ENCODE measurements around the gene GRIP1. TPM values are rescaled to one million over a fixed set of nuclear protein-coding genes. Genes with fewer than 3 reads are reported as not detected.

Gene GRIP1
- total RNA-seq, 1 experiment from 2014 or later = 22.5 TPM

GRCh38 chr12:66683822-66684221 lies 4.9 kb upstream of the GRIP1 start:
- POLR2A ChIA-PET = interaction anchor here (0.6 kb wide), 1 partner anchor 88 kb away, joined by 3 read pairs; no protein-coding TSS in a partner anchor
- no peak for ATAC-seq
- no peak for DNase-seq (ENCODE audit: low spot score)
- H3K36me3 Mint-ChIP-seq = no peaks in the 10 kb centered on the region
- CTCF ChIA-PET = interaction anchor here (1.2 to 1.7 kb wide), 3 partner anchors 15 to 334 kb away, joined by 3 to 5 read pairs (median 4); no protein-coding TSS in a partner anchor
- H3K9me3 Mint-ChIP-seq = no peaks in the 10 kb centered on the region
- H3K4me1 Mint-ChIP-seq = peaks cover 67% of the 10 kb centered on the region
- H3K27ac Mint-ChIP-seq = no peak overlapping the region
- TF ChIP-seq, protein P1, sequence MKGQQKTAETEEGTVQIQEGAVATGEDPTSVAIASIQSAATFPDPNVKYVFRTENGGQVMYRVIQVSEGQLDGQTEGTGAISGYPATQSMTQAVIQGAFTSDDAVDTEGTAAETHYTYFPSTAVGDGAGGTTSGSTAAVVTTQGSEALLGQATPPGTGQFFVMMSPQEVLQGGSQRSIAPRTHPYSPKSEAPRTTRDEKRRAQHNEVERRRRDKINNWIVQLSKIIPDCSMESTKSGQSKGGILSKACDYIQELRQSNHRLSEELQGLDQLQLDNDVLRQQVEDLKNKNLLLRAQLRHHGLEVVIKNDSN (CRISPR knock-in tag; IDR thresholded peaks at IDR 0.05) = no peak
- TF ChIP-seq ZNF423 (CRISPR knock-in tag; IDR thresholded peaks at IDR 0.05) (no peak), JUN (CRISPR knock-in tag; IDR thresholded peaks at IDR 0.05) (no peak), ZNF416 (CRISPR knock-in tag; IDR thresholded peaks at IDR 0.05) (no peak), ATF1 (CRISPR knock-in tag; IDR thresholded peaks at IDR 0.05) (no peak), ELF4 (CRISPR knock-in tag; IDR thresholded peaks at IDR 0.05; ENCODE audit: low read depth) (no peak), RELA (CRISPR knock-in tag; IDR thresholded peaks at IDR 0.05; ENCODE audit: borderline replicate concordance) (no peak), TEAD4 (CRISPR knock-in tag; IDR thresholded peaks at IDR 0.05) (no peak), EMX1 (CRISPR knock-in tag; IDR thresholded peaks at IDR 0.05) (no peak), FOXP1 (CRISPR knock-in tag; IDR thresholded peaks at IDR 0.05; ENCODE audit: borderline replicate concordance) (no peak), ZNF263 (CRISPR knock-in tag; IDR thresholded peaks at IDR 0.05; ENCODE audit: low read depth) (no peak), NFATC4 (CRISPR knock-in tag; IDR thresholded peaks at IDR 0.05) (no peak)
- no peak overlapping the region for H3K4me3 Mint-ChIP-seq
- no peaks in the 10 kb centered on the region for H3K27me3 Mint-ChIP-seq (ENCODE audit: low read depth)

GRCh38 chr12:66683073-66683472 lies 4.2 kb upstream of the GRIP1 start:
- TF ChIP-seq FOXP1 (CRISPR knock-in tag; IDR thresholded peaks at IDR 0.05; ENCODE audit: borderline replicate concordance) (no peak), ZNF232 (CRISPR knock-in tag; IDR thresholded peaks at IDR 0.05) (no peak), KAT7 (CRISPR knock-in tag; IDR thresholded peaks at IDR 0.05; ENCODE audit: borderline replicate concordance) (no peak), TEAD4 (CRISPR knock-in tag; IDR thresholded peaks at IDR 0.05) (no peak), CREB1 (CRISPR knock-in tag; IDR thresholded peaks at IDR 0.05) (no peak), GABPB1 (CRISPR knock-in tag; IDR thresholded peaks at IDR 0.05) (no peak), HMGA2 (CRISPR knock-in tag; IDR thresholded peaks at IDR 0.05) (no peak), GTF2I (CRISPR knock-in tag; conservative IDR thresholded peaks at IDR 0.05) (no peak), NFYB (CRISPR knock-in tag; conservative IDR thresholded peaks at IDR 0.05; ENCODE audit: low read depth) (no peak), TCF7 (CRISPR knock-in tag; IDR thresholded peaks at IDR 0.05; ENCODE audit: low read depth) (no peak)
- TF ChIP-seq, protein P2, sequence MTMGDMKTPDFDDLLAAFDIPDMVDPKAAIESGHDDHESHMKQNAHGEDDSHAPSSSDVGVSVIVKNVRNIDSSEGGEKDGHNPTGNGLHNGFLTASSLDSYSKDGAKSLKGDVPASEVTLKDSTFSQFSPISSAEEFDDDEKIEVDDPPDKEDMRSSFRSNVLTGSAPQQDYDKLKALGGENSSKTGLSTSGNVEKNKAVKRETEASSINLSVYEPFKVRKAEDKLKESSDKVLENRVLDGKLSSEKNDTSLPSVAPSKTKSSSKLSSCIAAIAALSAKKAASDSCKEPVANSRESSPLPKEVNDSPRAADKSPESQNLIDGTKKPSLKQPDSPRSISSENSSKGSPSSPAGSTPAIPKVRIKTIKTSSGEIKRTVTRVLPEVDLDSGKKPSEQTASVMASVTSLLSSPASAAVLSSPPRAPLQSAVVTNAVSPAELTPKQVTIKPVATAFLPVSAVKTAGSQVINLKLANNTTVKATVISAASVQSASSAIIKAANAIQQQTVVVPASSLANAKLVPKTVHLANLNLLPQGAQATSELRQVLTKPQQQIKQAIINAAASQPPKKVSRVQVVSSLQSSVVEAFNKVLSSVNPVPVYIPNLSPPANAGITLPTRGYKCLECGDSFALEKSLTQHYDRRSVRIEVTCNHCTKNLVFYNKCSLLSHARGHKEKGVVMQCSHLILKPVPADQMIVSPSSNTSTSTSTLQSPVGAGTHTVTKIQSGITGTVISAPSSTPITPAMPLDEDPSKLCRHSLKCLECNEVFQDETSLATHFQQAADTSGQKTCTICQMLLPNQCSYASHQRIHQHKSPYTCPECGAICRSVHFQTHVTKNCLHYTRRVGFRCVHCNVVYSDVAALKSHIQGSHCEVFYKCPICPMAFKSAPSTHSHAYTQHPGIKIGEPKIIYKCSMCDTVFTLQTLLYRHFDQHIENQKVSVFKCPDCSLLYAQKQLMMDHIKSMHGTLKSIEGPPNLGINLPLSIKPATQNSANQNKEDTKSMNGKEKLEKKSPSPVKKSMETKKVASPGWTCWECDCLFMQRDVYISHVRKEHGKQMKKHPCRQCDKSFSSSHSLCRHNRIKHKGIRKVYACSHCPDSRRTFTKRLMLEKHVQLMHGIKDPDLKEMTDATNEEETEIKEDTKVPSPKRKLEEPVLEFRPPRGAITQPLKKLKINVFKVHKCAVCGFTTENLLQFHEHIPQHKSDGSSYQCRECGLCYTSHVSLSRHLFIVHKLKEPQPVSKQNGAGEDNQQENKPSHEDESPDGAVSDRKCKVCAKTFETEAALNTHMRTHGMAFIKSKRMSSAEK (CRISPR knock-in tag; IDR thresholded peaks at IDR 0.05; ENCODE audit: borderline replicate concordance) = no peak
- TF ChIP-seq, protein P3, sequence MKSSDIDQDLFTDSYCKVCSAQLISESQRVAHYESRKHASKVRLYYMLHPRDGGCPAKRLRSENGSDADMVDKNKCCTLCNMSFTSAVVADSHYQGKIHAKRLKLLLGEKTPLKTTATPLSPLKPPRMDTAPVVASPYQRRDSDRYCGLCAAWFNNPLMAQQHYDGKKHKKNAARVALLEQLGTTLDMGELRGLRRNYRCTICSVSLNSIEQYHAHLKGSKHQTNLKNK (CRISPR knock-in tag; IDR thresholded peaks at IDR 0.05) = no peak
- TF ChIP-seq, protein P4, sequence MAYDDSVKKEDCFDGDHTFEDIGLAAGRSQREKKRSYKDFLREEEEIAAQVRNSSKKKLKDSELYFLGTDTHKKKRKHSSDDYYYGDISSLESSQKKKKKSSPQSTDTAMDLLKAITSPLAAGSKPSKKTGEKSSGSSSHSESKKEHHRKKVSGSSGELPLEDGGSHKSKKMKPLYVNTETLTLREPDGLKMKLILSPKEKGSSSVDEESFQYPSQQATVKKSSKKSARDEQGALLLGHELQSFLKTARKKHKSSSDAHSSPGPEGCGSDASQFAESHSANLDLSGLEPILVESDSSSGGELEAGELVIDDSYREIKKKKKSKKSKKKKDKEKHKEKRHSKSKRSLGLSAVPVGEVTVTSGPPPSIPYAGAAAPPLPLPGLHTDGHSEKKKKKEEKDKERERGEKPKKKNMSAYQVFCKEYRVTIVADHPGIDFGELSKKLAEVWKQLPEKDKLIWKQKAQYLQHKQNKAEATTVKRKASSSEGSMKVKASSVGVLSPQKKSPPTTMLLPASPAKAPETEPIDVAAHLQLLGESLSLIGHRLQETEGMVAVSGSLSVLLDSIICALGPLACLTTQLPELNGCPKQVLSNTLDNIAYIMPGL (CRISPR knock-in tag; IDR thresholded peaks at IDR 0.05) = no peak
- H3K9me3 Mint-ChIP-seq = no peaks in the 10 kb centered on the region
- CTCF ChIA-PET = interaction anchor here (1.2 to 1.7 kb wide), 3 partner anchors 15 to 335 kb away, joined by 3 to 5 read pairs (median 4); no protein-coding TSS in a partner anchor

More at GRCh38 chr12:66683073-66683472, 4.2 kb upstream of the GRIP1 start:
- Mint-ChIP-seq H3K4me1 (peaks cover 66% of the 10 kb centered on the region), H3K27ac (no peak overlapping the region), H3K36me3 (no peaks in the 10 kb centered on the region), H3K4me3 (no peak overlapping the region), H3K27me3 (ENCODE audit: low read depth) (no peaks in the 10 kb centered on the region)
- ATAC-seq = no peak
- POLR2A ChIA-PET = interaction anchor here (0.6 kb wide), 1 partner anchor 89 kb away, joined by 3 read pairs; no protein-coding TSS in a partner anchor
- DNase-seq (ENCODE audit: low spot score) = no peak

All from WTC11 (cell line).